Smooth muscle cell (in vitro differentiated cells): ENCODE results near the gene RPS8. TPM values are rescaled to one million over a fixed set of nuclear protein-coding genes. Genes with fewer than 3 reads are reported as not detected.

Experiments used
- DNase-seq: peaks from one replicate; lab custom pipeline; 2025; ENCODE audit not compliant: unreplicated experiment; lab: John Stamatoyannopoulos, UW
- H2AFZ ChIP-seq: fragments of 200-600 bp; sonication (generic); 2 replicates; pipeline ENCODE4 v1.6.0; 2016; ENCODE audit warnings: antibody characterized with exemption, low read depth, mild to moderate bottlenecking
- H3F3A ChIP-seq: fragments of 200-600 bp; sonication (generic); 2 replicates; pipeline ENCODE4 v1.6.0; 2017; ENCODE audit warnings: antibody characterized with exemption, low read depth
- H3K27ac ChIP-seq: fragments of 200-600 bp; sonication (generic); 2 replicates; pipeline ENCODE4 v1.5.1; 2016; ENCODE audit warnings: low read depth, mild to moderate bottlenecking
- H3K27me3 ChIP-seq: fragments of 200-600 bp; sonication (generic); 2 replicates; pipeline ENCODE4 v1.6.1; 2016; ENCODE audit warnings: low read depth, mild to moderate bottlenecking
- H3K36me3 ChIP-seq: fragments of 200-600 bp; sonication (generic); 2 replicates; pipeline ENCODE4 v1.5.1; 2016; ENCODE audit warnings: low read depth
- H3K4me1 ChIP-seq: fragments of 200-600 bp; sonication (generic); 2 replicates; pipeline ENCODE4 v1.5.1; 2016; ENCODE audit warnings: low read depth
- H3K4me2 ChIP-seq: fragments of 200-600 bp; sonication (generic); 2 replicates; pipeline ENCODE4 v1.6.0; 2016; ENCODE audit warnings: mild to moderate bottlenecking
- H3K4me3 ChIP-seq: fragments of 200-600 bp; sonication (generic); 2 replicates; pipeline ENCODE4 v1.5.1; 2016; ENCODE audit warnings: mild to moderate bottlenecking
- H3K79me2 ChIP-seq: fragments of 200-600 bp; sonication (generic); 2 replicates; pipeline ENCODE4 v1.6.0; 2016; ENCODE audit warnings: low read depth, mild to moderate bottlenecking
- H3K9ac ChIP-seq: fragments of 200-600 bp; sonication (generic); 2 replicates; pipeline ENCODE4 v1.6.0; 2016; ENCODE audit warnings: low read depth
- H3K9me3 ChIP-seq: fragments of 200-600 bp; sonication (generic); replicated peaks from 2 replicates; pipeline ENCODE4 v1.5.1; 2016; ENCODE audit warnings: low read depth
- H4K20me1 ChIP-seq: fragments of 200-600 bp; sonication (generic); 2 replicates; pipeline ENCODE4 v1.6.0; 2016; ENCODE audit warnings: low read depth
- WGBS: methylation state at CpG from one replicate; pipeline ENCODE4 v1.1.7; 2016; ENCODE audit warnings: low lambda C conversion rate; 5-methylcytosine and 5-hydroxymethylcytosine counted together
- polyA plus RNA-seq: library from polyadenylated mRNA; unstranded; fragments of >200 nt; fragmentation: Nextera tagmentation; extraction: Ambion mirVana; gene quantifications from 2 replicates; pipeline ENCODE4 v1.2.1, GENCODE V29; 2016
- total RNA-seq: library from RNA; depleted of rRNA; stranded (reverse); fragments of >200 nt; gene quantifications from 2 replicates; pipeline ENCODE4 v1.2.3, GENCODE V29; 2014
- TF ChIP-seq, protein P1 (sequence below): fragments of 200-600 bp; sonication (generic); IDR thresholded peaks from 2 replicates; pipeline ENCODE4 v1.5.1; 2017; ENCODE audit warnings: borderline replicate concordance, mild to moderate bottlenecking, antibody characterized with exemption; ENCODE audit not compliant: insufficient read depth, poor library complexity, severe bottlenecking

The RPS8 gene
- total and polyA plus RNA-seq, 2 experiments from 2014 or later: 478 to 2,330 TPM

DNA sequence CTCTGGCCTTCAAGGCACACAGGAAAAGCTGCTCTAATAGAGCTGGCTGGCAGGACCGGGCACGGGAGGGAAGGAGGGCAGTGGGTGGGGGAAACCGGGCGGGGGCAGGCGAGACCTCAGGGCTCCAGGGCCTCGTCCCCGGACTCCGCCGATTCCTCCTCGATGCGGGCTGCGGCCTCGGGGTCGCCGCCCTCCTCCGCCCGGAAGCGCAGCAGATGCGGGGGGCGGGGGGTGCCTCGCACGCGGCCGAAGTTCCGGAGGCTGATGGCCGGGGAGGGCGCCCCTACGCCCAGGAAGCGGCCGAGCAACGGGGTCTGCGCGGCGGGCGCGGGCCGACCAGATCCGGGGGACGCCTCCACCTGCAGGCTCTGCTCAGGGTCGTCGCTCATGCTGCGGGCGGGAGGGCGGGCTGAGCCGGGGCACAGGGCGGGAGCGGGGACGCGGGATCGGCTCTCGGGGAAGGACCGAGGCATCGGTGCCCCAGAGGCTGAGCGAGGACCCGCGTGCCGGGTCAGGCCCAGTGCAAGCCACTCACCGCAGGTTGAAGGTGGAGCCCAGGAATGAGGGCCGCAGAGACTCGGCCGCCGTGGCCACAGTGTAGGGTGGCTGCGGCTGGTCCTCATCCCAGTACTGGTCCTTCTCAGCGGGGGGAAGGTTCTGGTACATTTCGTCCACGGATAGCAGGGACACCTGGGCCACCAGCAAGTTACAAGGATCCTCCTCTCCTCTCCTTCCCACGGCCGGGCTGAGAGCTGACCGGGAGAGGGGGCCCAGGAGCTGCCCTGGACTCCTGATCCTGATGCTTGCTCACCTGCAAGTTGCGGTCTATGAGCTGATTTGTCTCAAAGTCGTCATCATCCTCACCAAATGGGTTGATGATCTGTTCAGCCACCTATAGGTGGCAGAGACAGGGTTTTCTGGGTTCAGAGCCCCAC, 9.0 kb downstream of the RPS8 start:
- DNase-seq: no peak
- Histone ChIP-seq H3K4me3 (peak overlapping the region; percentile 53), H4K20me1 (peaks cover 16% of the 10 kb centered on the region), H2AFZ (peak overlapping the region; percentile 72), H3F3A (peaks cover 14% of the 10 kb centered on the region), H3K9me3 (no peaks in the 10 kb centered on the region), H3K79me2 (no peaks in the 10 kb centered on the region), H3K4me2 (peak overlapping the region; percentile 95), H3K27ac (no peak overlapping the region), H3K27me3 (no peaks in the 10 kb centered on the region), H3K4me1 (peaks cover 12% of the 10 kb centered on the region), H3K36me3 (no peaks in the 10 kb centered on the region), H3K9ac (no peak overlapping the region)
- TF ChIP-seq, protein P1, sequence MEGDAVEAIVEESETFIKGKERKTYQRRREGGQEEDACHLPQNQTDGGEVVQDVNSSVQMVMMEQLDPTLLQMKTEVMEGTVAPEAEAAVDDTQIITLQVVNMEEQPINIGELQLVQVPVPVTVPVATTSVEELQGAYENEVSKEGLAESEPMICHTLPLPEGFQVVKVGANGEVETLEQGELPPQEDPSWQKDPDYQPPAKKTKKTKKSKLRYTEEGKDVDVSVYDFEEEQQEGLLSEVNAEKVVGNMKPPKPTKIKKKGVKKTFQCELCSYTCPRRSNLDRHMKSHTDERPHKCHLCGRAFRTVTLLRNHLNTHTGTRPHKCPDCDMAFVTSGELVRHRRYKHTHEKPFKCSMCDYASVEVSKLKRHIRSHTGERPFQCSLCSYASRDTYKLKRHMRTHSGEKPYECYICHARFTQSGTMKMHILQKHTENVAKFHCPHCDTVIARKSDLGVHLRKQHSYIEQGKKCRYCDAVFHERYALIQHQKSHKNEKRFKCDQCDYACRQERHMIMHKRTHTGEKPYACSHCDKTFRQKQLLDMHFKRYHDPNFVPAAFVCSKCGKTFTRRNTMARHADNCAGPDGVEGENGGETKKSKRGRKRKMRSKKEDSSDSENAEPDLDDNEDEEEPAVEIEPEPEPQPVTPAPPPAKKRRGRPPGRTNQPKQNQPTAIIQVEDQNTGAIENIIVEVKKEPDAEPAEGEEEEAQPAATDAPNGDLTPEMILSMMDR: no peak
- WGBS: 12% methylated on average over 43 of the region's 71 CpGs

DNA sequence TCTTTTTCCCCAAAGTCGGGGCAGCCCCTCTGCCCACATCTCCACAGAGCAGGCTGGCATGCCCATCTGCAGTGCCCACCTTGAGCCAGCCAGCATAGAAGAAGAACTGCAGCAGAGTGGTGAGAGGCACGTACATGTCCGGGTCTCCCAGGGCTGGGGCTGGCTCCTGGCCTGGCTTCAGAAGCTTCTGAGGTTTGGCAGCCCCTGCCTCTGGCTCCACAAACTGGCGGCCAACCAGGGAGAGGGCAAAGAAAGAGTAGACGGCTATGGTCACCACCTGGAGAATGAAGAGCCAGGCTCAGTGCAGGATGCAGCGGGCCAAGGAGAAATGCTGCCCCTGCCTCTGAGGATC, 9.7 kb downstream of the RPS8 start:
- no peak overlapping the region for H3K4me3 ChIP-seq
- no peaks in the 10 kb centered on the region for H3K27me3 ChIP-seq
- peaks cover 10% of the 10 kb centered on the region for H4K20me1 ChIP-seq
- WGBS: 98% methylated on average over 6 of the region's 6 CpGs
- no peak for DNase-seq
- H3K27ac ChIP-seq: no peak overlapping the region
- H2AFZ ChIP-seq: no peak overlapping the region
- no peak overlapping the region for H3K9ac ChIP-seq
- peak overlapping the region; percentile 95 for H3K4me2 ChIP-seq
- H3K9me3 ChIP-seq: no peaks in the 10 kb centered on the region
- TF ChIP-seq, protein P1: no peak
- peaks cover 14% of the 10 kb centered on the region for H3F3A ChIP-seq
- no peaks in the 10 kb centered on the region for H3K79me2 ChIP-seq
- H3K36me3 ChIP-seq: no peaks in the 10 kb centered on the region
- H3K4me1 ChIP-seq: peaks cover 12% of the 10 kb centered on the region

DNA sequence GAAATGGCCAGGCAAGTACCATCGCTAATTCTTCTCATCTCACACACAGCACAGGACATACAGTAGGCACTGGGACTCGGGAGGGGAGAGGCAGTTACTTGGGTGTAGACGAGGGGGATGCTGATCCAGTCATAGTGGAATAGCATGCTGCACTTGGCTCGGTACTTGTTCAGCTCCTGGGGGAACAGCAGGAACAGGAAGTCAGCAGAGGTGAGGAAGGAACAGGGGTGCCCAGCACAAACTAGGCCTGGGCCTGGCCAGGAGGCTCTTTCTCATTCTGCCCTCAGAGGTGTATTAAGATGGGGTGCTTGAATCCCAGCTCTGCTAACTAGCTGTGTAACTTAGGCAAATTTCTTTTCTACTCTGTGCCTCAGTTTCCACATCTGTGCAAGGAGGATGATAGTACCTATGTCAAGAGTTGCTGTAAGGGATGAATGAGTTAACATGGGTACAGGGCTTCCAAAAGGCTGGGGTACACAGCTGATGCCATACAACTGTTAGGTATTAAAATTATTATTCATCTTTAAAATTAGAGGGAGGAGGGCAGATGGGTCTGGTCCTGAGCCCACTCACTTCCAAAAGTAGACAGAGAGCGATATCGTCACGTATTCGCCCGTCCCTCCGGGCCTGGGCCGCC, 10.3 kb downstream of the RPS8 start:
- Histone ChIP-seq H3K4me3 (peak overlapping the region; percentile 28), H3K9ac (no peak overlapping the region)
- no peak for DNase-seq

More for the DNA sequence above, 10.3 kb downstream of the RPS8 start:
- Histone ChIP-seq H4K20me1 (peaks cover 6% of the 10 kb centered on the region), H3K4me1 (peaks cover 12% of the 10 kb centered on the region), H3K27me3 (no peaks in the 10 kb centered on the region), H2AFZ (no peak overlapping the region), H3K9me3 (no peaks in the 10 kb centered on the region), H3K4me2 (peak overlapping the region; percentile 74), H3K79me2 (no peaks in the 10 kb centered on the region), H3F3A (peaks cover 14% of the 10 kb centered on the region), H3K27ac (no peak overlapping the region), H3K36me3 (no peaks in the 10 kb centered on the region)
- 37% methylated on average over 11 of the region's 11 CpGs for WGBS
- TF ChIP-seq, protein P1: no peak
